ENCODE measurements around the gene TMEM144.

The TMEM144 gene

GRCh38 chr4:158268553-158268952 is 58.3 kb downstream of the TMEM144 start:
- TF ChIP-seq ZNF324 (tag by site-specific recombination; IDR thresholded peaks at IDR 0.05) (no peak), ZFHX2 (tag by site-specific recombination; conservative IDR thresholded peaks at IDR 0.05) (no peak), ZNF280C (tag by site-specific recombination; IDR thresholded peaks at IDR 0.05) (no peak), ZNF292 (tag by site-specific recombination; IDR thresholded peaks at IDR 0.05; ENCODE audit: borderline replicate concordance, low read depth) (no peak), ZNF335 (tag by site-specific recombination; conservative IDR thresholded peaks at IDR 0.05) (no peak), ZNF501 (tag by site-specific recombination; IDR thresholded peaks at IDR 0.05) (no peak), ZNF394 (tag by site-specific recombination; IDR thresholded peaks at IDR 0.05; ENCODE audit: borderline replicate concordance) (no peak), ZNF155 (tag by site-specific recombination; IDR thresholded peaks at IDR 0.05) (no peak), ZNF549 (tag by site-specific recombination; IDR thresholded peaks at IDR 0.05) (no peak), GLI2 (tag by site-specific recombination; IDR thresholded peaks at IDR 0.05; ENCODE audit: borderline replicate concordance, low read depth) (no peak), ZNF626 (tag by site-specific recombination; IDR thresholded peaks at IDR 0.05) (no peak), WT1 (tag by site-specific recombination; IDR thresholded peaks at IDR 0.05) (no peak), ZNF350 (tag by site-specific recombination; IDR thresholded peaks at IDR 0.05) (no peak), ZNF133 (tag by site-specific recombination; IDR thresholded peaks at IDR 0.05) (no peak), ZBTB21 (tag by site-specific recombination; IDR thresholded peaks at IDR 0.05) (no peak), SETDB1 (IDR thresholded peaks at IDR 0.05; ENCODE audit: insufficient read length, low read length) (no peak), ZBTB26 (tag by site-specific recombination; optimal IDR thresholded peaks at IDR 0.05) (no peak)
- POLR2A ChIA-PET = no interaction called here

GRCh38 chr4:158274636-158275035 is 64.3 kb downstream of the TMEM144 start:
- H3K4me1 ChIP-seq (ENCODE audit: control insufficient read depth, insufficient read depth, low read length) = no peaks in the 10 kb centered on the region
- H3K9me3 ChIP-seq (ENCODE audit: control insufficient read depth, insufficient read depth, low read depth, low read length) = no peaks in the 10 kb centered on the region
- POLR2A ChIA-PET = no interaction called here
- CTCF ChIA-PET = no interaction called here
- H3K4me3 ChIP-seq (ENCODE audit: low read depth, low read length) = no peak overlapping the region
- TF ChIP-seq ZNF18 (tag by site-specific recombination; IDR thresholded peaks at IDR 0.05) = no peak
- no peak for TF ChIP-seq ZBTB10 (tag by site-specific recombination; IDR thresholded peaks at IDR 0.05)
- TF ChIP-seq BCL11A (tag by site-specific recombination; IDR thresholded peaks at IDR 0.05; ENCODE audit: low read depth) = no peak
- TF ChIP-seq ZXDB (tag by site-specific recombination; IDR thresholded peaks at IDR 0.05) = no peak
- no peak for TF ChIP-seq EGR2 (tag by site-specific recombination; IDR thresholded peaks at IDR 0.05; ENCODE audit: low read depth)
- TF ChIP-seq ZNF324 (tag by site-specific recombination; IDR thresholded peaks at IDR 0.05) = no peak
- TF ChIP-seq GLIS1 (tag by site-specific recombination; IDR thresholded peaks at IDR 0.05) = no peak
- TF ChIP-seq ZNF404 (tag by site-specific recombination; IDR thresholded peaks at IDR 0.05) = no peak
- no peak for TF ChIP-seq ZNF692 (tag by site-specific recombination; IDR thresholded peaks at IDR 0.05)
- no peak for TF ChIP-seq ZNF571 (tag by site-specific recombination; IDR thresholded peaks at IDR 0.05)
- TF ChIP-seq TRIM28 (IDR thresholded peaks at IDR 0.05; ENCODE audit: borderline replicate concordance, low read length) = no peak
- no peak for TF ChIP-seq ZSCAN23 (tag by site-specific recombination; IDR thresholded peaks at IDR 0.05)
- TF ChIP-seq ZNF473 (tag by site-specific recombination; IDR thresholded peaks at IDR 0.05) = no peak
- no peak overlapping the region for H3K27ac ChIP-seq (ENCODE audit: extremely low read depth, low read depth, low read length)
- no peaks in the 10 kb centered on the region for H3K36me3 ChIP-seq (ENCODE audit: control insufficient read depth in 2 of 2, insufficient read depth in 1 of 2, low read length in 2 of 2)

More at GRCh38 chr4:158268553-158268952, 58.3 kb downstream of the TMEM144 start:
- Histone ChIP-seq H3K27ac (ENCODE audit: extremely low read depth, low read depth, low read length) (no peak overlapping the region), H3K4me1 (ENCODE audit: control insufficient read depth, insufficient read depth, low read length) (no peaks in the 10 kb centered on the region), H3K9me3 (ENCODE audit: control insufficient read depth, insufficient read depth, low read depth, low read length) (no peaks in the 10 kb centered on the region), H3K4me3 (ENCODE audit: low read depth, low read length) (no peak overlapping the region), H3K36me3 (ENCODE audit: control insufficient read depth in 2 of 2, insufficient read depth in 1 of 2, low read length in 2 of 2) (no peaks in the 10 kb centered on the region)
- CTCF ChIA-PET = interaction anchor here (0.5 kb wide), 1 partner anchor 275 kb away, joined by 3 read pairs; no protein-coding TSS in a partner anchor
